ENCODE measurements around the gene GPBP1L1.

DNA sequence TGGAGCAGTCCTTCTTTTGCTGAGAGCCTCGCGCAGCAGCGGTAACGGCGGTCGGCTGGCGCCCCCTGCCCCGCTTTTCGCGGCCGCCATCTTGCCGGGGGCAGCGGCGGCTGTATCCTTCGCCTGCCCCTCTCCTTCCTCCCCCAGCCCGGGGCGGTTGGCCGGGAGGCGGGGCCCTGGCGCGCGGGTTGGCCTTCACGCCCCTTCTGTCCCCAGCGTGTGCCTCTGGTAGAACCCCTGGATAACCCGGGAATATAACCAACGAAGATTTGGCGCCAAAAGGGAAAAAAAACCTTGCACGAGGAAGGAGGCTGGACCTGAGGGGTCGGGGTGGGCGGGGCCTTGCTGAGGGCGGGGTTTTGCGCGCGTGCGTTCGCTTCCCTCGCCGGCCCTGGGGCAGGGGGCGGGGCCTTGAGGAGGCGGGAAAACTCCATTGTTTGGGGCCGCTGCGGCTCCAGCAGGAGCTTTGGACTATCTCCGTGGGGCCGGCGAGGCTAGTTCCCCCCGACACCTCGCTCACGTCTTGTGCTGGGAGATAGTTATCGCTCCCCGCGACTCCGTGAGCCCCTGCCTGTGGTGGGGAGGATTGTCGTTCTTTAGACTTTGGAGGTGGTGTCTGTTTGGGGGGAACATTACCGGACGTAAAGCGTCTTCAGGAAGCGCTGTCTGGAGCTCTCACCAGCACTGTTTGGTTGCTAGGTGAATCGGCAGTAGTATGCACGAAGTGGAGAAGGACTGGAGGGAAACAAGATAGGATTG lies 101.8 kb downstream of the GPBP1L1 start:
- TF ChIP-seq, protein P1, sequence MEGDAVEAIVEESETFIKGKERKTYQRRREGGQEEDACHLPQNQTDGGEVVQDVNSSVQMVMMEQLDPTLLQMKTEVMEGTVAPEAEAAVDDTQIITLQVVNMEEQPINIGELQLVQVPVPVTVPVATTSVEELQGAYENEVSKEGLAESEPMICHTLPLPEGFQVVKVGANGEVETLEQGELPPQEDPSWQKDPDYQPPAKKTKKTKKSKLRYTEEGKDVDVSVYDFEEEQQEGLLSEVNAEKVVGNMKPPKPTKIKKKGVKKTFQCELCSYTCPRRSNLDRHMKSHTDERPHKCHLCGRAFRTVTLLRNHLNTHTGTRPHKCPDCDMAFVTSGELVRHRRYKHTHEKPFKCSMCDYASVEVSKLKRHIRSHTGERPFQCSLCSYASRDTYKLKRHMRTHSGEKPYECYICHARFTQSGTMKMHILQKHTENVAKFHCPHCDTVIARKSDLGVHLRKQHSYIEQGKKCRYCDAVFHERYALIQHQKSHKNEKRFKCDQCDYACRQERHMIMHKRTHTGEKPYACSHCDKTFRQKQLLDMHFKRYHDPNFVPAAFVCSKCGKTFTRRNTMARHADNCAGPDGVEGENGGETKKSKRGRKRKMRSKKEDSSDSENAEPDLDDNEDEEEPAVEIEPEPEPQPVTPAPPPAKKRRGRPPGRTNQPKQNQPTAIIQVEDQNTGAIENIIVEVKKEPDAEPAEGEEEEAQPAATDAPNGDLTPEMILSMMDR (CRISPR knock-in tag; IDR thresholded peaks at IDR 0.05): peak; percentile 63
- TF ChIP-seq, protein P2, sequence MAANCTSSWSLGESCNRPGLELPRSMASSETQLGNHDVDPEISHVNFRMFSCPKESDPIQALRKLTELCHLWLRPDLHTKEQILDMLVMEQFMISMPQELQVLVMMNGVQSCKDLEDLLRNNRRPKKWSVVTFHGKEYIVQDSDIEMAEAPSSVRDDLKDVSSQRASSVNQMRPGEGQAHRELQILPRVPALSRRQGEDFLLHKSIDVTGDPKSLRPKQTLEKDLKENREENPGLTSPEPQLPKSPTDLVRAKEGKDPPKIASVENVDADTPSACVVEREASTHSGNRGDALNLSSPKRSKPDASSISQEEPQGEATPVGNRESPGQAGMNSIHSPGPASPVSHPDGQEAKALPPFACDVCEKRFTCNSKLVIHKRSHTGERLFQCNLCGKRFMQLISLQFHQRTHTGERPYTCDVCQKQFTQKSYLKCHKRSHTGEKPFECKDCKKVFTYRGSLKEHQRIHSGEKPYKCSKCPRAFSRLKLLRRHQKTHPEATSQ (CRISPR knock-in tag; IDR thresholded peaks at IDR 0.05; ENCODE audit: borderline replicate concordance): no peak
- no peak for TF ChIP-seq POLR2AphosphoS5 (IDR thresholded peaks at IDR 0.05; ENCODE audit: low read depth, low read length)
- TF ChIP-seq, protein P3, sequence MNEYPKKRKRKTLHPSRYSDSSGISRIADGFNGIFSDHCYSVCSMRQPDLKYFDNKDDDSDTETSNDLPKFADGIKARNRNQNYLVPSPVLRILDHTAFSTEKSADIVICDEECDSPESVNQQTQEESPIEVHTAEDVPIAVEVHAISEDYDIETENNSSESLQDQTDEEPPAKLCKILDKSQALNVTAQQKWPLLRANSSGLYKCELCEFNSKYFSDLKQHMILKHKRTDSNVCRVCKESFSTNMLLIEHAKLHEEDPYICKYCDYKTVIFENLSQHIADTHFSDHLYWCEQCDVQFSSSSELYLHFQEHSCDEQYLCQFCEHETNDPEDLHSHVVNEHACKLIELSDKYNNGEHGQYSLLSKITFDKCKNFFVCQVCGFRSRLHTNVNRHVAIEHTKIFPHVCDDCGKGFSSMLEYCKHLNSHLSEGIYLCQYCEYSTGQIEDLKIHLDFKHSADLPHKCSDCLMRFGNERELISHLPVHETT (CRISPR knock-in tag; conservative IDR thresholded peaks at IDR 0.05): no peak
- TF ChIP-seq AKAP8 (CRISPR knock-in tag; IDR thresholded peaks at IDR 0.05): no peak
- TF ChIP-seq POLR2A (IDR thresholded peaks at IDR 0.05; ENCODE audit: insufficient read depth in 1 of 2, low read depth in 2 of 2, low read length in 2 of 2): 0 out of 4 replicates have a peak, but pooled peaks of 1 of the 2 experiments have one; percentile 31
- TF ChIP-seq ARNTL (CRISPR knock-in tag; IDR thresholded peaks at IDR 0.05): no peak
- TF ChIP-seq EHMT2 (IDR thresholded peaks at IDR 0.05; ENCODE audit: borderline replicate concordance, low read depth, low read length): no peak
- no peak for TF ChIP-seq ZBTB1 (CRISPR knock-in tag; IDR thresholded peaks at IDR 0.05; ENCODE audit: borderline replicate concordance)
- TF ChIP-seq, protein P4, sequence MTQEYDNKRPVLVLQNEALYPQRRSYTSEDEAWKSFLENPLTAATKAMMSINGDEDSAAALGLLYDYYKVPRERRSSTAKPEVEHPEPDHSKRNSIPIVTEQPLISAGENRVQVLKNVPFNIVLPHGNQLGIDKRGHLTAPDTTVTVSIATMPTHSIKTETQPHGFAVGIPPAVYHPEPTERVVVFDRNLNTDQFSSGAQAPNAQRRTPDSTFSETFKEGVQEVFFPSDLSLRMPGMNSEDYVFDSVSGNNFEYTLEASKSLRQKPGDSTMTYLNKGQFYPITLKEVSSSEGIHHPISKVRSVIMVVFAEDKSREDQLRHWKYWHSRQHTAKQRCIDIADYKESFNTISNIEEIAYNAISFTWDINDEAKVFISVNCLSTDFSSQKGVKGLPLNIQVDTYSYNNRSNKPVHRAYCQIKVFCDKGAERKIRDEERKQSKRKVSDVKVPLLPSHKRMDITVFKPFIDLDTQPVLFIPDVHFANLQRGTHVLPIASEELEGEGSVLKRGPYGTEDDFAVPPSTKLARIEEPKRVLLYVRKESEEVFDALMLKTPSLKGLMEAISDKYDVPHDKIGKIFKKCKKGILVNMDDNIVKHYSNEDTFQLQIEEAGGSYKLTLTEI (CRISPR knock-in tag; conservative IDR thresholded peaks at IDR 0.05): no peak
- TF ChIP-seq, protein P5, sequence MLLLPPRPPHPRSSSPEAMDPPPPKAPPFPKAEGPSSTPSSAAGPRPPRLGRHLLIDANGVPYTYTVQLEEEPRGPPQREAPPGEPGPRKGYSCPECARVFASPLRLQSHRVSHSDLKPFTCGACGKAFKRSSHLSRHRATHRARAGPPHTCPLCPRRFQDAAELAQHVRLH (CRISPR knock-in tag; IDR thresholded peaks at IDR 0.05; ENCODE audit: borderline replicate concordance, low read depth): no peak
